GM18951 (cell line): ENCODE measurements around the gene GSAP.
A peak's percentile ranks its signal among the peaks of the same experiment; 100 is the strongest.
"Not testable (repeated sequence)": the region's sequence is repeated elsewhere in the genome, so short reads cannot be mapped to it uniquely, and the experiment has no call there.

Experiments used
- POLR2A ChIP-seq: IDR thresholded peaks from 4 replicates; pipeline ENCODE4 v1.6.1; 2011; ENCODE audit warnings: mild to moderate bottlenecking; ENCODE audit not compliant: insufficient read length, insufficient read depth; ENCODE audit errors: extremely low read depth
- in situ Hi-C: fragments of 300-500 bp; cut with MboI; formaldehyde crosslinking; loops from one replicate; pipeline ENCODE4 v1.12.0; 2022; ENCODE audit warnings: low sequenced_read_pairs, mixed read lengths, inconsistent platforms; ENCODE audit not compliant: unreplicated experiment

GSAP gene, protein sequence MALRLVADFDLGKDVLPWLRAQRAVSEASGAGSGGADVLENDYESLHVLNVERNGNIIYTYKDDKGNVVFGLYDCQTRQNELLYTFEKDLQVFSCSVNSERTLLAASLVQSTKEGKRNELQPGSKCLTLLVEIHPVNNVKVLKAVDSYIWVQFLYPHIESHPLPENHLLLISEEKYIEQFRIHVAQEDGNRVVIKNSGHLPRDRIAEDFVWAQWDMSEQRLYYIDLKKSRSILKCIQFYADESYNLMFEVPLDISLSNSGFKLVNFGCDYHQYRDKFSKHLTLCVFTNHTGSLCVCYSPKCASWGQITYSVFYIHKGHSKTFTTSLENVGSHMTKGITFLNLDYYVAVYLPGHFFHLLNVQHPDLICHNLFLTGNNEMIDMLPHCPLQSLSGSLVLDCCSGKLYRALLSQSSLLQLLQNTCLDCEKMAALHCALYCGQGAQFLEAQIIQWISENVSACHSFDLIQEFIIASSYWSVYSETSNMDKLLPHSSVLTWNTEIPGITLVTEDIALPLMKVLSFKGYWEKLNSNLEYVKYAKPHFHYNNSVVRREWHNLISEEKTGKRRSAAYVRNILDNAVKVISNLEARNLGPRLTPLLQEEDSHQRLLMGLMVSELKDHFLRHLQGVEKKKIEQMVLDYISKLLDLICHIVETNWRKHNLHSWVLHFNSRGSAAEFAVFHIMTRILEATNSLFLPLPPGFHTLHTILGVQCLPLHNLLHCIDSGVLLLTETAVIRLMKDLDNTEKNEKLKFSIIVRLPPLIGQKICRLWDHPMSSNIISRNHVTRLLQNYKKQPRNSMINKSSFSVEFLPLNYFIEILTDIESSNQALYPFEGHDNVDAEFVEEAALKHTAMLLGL

DNA sequence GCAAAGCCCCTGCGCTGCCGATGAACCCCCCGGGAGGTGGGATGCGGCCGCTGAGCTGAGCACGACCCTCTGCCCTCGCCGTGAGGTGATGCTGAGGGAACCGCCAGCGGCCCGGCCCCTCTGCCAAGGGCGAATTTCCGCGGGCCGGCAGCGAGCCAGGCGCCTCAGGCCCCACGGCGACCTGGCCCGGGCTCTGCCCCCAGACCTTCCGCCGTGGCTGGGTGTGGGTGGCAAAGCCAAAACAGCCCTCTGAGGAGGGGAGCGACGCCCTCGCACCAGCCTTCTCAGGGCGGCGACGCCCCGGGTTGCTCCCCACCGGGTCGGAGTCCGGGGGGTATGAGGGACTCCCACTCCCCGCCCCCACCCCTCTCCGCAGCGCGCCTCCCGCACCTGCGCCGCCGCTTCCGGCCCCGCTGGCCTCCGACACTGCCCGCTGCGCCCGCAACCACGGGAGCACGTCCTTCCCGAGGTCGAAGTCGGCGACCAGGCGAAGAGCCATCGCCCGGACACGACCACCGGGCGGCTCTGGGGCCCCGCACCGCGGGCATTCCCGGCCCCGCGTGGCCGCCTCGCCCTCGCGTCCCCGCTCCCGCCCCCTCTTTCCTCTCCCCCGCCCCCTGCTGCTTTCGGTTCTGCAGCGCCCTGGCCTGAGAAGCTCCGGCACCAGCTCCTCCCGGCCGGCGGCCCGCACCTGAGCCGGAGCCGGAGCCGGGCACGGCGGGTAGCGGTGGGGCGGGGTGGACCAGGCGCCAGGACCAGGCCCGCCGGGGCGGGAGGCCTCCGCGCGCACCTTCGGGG, at the start of gene GSAP:
TSS of gene GSAP (minus strand) at position 527 of the 798 bp plus-strand sequence. CDS start at position 499, 28 bp downstream.
- peak; percentile 73 for TF ChIP-seq POLR2A
- in situ Hi-C loops: no loop called here

DNA sequence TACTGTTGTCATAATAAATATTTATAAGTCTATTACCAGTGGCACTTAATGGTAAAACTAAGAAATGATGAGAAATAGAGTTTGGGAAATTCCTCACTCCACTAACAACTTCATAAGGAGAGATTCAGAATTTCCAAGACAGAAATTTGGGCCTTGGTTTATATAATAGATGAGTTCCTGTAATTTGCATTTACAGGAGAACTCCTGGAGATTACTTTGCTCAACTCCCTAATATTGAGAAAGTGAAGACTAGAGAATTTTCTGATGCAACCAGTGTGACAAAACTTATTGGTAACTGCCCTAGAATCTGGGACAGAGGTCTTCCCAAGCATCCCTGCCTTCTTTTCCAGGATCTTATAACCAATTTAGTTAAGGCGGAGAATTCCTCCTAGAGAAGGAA, 49.1 kb upstream of the GSAP start:
- in situ Hi-C loops: no loop called here
- TF ChIP-seq POLR2A: no peak

DNA sequence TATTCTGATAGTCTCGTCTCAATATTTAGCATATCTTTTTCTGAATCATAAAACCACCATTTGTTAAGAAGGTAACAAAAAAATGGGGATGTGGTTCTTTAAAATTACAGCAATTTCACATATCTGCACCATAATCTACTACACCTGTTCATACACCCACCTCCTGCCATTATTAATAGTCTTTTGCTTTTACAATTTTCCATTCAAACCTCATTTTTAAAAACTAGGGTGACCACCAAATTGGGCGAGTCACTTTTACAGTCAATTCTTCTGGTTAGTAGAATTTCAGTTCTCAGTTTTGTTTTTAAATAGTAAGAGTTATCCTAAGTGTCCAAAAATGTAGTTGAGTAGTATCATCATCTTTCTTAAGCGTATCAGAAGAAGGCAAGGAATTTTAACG, 48.4 kb upstream of the GSAP start:
- no peak for TF ChIP-seq POLR2A
- in situ Hi-C loops: no loop called here

DNA sequence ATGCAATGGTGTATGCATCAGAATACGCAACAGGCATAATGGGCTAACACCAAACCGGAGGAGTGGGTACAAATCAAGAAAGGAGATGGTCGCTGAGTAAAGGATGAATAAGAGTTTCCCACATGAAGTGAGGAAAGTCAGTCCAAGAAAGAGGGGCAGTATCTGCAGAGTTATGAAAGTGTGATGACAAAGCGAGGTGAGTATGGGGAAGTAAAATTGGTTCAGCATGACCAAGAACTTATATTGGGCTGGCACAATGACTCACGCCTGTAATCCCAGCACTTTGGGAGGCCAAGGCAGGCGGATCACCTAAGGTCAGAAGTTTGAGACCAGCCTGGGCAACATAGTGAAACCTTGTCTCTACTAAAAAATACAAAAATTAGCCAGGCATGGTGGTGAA, 47.5 kb upstream of the GSAP start:
- in situ Hi-C loops: not testable (repeated sequence)

DNA sequence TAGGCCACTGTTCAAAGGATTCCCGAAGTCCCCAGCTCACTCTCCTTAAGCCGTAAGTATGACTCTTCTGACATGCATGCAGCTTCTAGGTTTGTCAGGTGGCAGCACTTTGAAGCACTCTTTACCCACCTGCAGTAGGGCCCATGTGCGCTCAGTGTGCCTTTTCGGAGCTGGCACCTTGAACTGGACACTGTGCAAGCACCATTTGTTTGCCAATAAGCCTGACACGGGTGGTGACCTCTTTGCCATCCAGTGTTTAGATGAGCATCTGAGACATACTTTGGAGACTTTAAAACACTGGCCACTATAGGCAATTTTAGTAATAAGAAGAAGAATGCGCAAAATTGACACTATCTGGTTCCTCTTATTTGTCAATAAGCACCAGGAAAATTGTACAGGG, 45.7 kb upstream of the GSAP start:
- no peak for TF ChIP-seq POLR2A
- in situ Hi-C loops: no loop called here

DNA sequence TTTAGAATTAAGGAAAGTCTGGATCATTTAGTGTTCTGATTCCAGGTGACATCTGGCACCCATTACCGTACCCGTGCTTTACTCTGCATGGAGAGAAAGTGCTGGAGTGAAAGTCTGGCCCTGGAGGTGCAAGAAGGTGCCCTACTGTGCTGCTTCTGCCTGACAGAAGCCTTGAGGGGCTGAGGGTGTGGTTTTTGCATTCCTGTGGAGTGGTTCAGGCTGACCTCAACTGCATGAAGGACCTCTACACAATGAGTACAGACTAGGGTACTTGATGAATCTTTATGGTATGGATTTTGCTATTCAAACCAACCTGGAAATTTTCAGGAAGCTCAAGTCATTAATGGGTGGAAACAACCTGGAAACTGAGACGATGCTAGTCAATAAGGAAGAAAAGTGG, 45.1 kb upstream of the GSAP start:
- no peak for TF ChIP-seq POLR2A
- in situ Hi-C loops: no loop called here

DNA sequence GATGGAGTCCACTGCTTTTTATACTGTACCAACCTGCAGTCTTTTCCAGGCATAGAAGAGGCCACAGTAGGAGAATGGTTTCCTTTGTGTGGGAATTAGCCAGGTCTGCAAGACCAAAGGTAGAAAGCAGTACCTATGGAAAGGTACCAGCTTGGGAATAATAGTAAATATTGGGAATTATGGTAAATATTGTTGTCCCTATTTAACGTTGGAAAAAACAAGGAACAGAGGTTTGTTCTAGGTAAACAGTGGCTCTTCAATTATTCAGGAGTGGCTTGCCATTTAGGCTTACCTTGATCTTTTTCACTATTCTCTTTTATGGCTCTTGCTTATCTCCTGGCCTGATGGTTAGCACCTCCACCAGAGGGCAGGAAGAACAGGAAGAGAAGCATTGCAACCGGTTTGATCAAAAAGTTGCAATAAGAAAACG, 43.9 kb upstream of the GSAP start:
- in situ Hi-C loops: no loop called here
- TF ChIP-seq POLR2A: no peak

DNA sequence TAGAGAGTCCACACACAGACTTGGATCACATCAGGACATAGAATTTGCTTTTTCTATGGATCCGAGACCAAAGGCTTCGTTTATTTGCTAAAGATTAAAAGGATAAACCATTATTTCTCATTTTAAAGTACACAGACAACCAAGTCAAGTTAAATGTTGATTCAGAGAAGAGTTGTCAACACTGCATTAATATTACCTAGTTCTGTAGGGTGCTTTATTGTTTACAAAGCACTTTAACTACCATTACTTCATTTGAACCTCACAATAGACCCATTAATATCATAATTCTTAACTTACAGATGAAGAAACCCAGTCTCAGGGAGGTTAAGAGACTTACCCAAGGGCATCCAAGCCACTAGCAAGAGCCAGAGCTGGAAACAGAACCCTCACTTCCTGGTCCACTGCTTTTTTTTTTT, 43.2 kb upstream of the GSAP start:
- in situ Hi-C loops: no loop called here
- TF ChIP-seq POLR2A: no peak

DNA sequence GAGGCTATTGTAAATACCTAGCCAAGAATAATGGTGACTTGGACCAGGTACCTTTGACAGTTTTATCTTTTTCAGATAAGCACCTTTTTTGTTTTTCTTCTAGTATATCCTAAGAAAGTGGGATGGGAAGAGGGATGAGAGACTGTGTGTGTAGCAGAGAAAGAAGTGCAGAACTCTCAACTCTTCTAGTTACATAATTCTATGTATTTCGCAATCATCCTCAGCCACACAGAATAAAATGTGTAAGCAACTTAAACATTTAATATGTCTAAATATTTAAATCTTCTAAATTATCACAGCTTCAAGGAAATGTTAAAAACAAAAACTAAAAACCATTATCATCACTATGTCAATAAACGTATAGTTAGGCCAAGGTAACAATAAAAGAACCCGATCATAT, 42.6 kb upstream of the GSAP start:
- in situ Hi-C loops: no loop called here
- TF ChIP-seq POLR2A: no peak

DNA sequence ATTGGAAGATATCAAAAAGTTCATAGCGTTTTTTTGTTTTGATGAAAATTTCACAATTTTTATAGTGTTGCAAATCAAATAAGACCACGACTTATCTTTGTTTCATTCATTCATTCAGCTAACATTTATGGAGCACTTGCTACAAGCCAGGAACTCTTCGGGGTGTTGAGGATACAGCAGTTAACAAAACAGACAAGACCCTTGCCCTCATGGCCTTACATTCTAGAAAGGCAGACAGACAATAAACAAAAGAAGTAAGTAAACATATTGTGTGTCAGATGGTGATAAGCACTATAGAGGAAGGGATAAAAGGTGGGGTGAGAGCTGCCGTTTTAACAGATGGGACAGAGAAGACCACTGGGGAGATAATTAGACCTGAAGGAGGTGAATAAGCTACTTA, 41.6 kb upstream of the GSAP start:
- no peak for TF ChIP-seq POLR2A
- in situ Hi-C loops: no loop called here

DNA sequence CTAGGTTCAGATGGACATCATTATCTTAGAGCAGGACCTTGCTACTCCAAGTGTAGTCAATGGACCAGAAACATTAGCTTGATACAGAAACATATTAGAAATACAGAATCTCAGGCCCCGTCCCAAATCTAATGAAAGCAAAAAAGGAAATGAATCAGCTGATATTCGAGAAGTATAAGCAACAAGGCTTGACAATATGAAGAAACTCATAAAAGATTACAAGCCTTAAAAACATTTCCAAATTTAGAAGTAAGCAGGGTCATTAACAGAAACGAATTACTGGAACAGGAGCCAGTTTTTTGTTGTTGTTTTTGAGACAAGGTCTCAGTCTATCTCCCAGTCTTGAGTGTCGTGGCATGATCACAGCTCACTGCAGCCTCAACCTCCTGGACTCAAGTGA, 40.5 kb upstream of the GSAP start:
- TF ChIP-seq POLR2A: no peak
- in situ Hi-C loops: no loop called here

DNA sequence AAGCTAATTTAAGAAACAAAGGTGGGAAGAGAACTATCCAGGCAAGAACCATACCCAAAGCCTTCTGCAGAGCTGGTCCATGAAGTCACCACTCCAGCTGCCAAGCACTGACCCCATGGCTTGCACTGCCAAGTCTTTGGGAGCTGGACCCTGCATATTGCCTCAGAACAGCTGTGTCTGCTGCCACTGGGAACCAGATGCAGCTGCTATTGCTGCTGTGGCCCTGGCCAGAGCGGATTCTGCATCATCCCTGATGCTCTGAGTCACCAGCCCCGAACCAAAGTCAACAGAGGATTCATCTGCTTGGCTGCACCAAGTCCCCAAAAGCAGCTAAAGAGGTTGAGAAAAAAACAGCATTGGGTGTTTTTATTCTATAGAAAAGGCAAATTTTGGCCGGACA, 39.2 kb upstream of the GSAP start:
- TF ChIP-seq POLR2A: no peak
- in situ Hi-C loops: no loop called here

DNA sequence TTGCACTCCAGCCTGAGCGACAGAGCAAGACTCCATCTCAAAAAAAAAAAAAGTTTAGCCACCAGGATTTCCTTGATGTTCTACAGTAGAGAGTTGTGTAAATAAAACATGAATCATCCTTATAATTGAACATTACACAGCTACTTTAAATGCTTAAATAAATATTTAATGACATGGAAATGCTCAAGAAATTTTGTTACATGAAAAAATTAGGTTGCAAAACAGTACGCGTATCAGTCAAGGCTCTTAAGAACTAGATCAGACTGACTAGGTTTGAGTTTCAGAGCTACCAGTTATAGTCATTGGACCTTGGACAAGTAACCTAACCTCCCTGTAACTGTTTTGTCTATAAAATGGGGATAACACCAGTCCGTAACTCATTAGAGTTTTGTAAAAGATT, 38.7 kb upstream of the GSAP start:
- no peak for TF ChIP-seq POLR2A
- in situ Hi-C loops: no loop called here
